ENCODE data around the gene NAA80. TPM values are rescaled to one million over a fixed set of nuclear protein-coding genes. Genes with fewer than 3 reads are reported as not detected.

The NAA80 gene
- total RNA-seq, 1 donor from 2014 or later: 6.3 TPM

DNA sequence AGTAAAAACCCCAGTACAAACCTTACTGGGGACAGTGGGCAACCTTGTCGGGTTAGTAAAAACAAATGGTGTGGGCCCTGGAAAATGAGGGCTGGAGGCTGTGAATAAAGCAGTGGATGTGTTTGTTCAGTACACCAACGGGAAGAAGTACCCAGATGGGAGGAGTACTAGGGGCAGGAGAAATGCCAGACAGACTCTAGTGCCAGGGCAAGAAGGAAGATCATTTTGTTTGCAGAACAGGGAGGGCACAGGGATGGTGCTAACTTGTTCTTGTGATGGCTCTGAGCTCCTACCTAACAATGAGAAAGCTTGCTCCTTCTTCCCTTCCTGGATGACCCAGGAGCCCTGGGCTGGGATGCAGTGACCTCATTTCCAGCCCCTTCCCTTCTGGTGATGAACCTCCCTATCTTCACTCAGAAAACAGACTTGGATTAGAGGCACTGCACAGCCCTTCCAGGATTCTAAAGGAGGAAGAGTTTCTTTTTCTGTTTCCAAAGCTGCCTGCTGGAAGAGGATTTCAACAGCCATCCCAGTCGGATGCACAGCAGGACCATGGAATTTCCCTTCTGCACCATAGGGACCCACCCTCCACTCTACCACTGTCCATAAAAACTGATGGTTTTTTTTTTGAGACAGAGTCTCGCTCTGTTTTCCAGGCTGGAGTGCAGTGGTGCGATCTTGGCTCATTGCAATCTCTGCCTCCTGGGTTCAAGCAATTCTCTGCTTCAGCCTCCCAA is 35.3 kb upstream of the NAA80 start:
- Histone ChIP-seq H3K9ac (ENCODE audit: low read length) (peak overlapping the region; percentile 65), H4K20me1 (ENCODE audit: insufficient read depth, low read length) (peaks cover 66% of the 10 kb centered on the region), H3K79me2 (ENCODE audit: insufficient read depth, low read length) (peaks cover 73% of the 10 kb centered on the region), H3K4me1 (ENCODE audit: insufficient read depth, low read length) (peaks cover 32% of the 10 kb centered on the region), H3K27me3 (ENCODE audit: insufficient read depth, low read length) (no peaks in the 10 kb centered on the region), H3K36me3 (ENCODE audit: insufficient read depth, low read length) (peaks cover 26% of the 10 kb centered on the region), H3K4me2 (ENCODE audit: low read length) (peak overlapping the region; percentile 94), H3K27ac (ENCODE audit: low read depth, low read length) (peak overlapping the region; percentile 69), H3K9me3 (ENCODE audit: insufficient read depth, low read depth, low read length) (no peaks in the 10 kb centered on the region), H2AFZ (ENCODE audit: low read depth, low read length) (no peak overlapping the region), H3K4me3 (ENCODE audit: insufficient read depth, low read depth, low read length) (no peak overlapping the region)
- FAIRE-seq (no peak), DNase-seq (ENCODE audit: low read depth) (no peak)
- Mint-ChIP-seq H3K4me1 (ENCODE audit: low read depth, unreplicated experiment) (peaks cover 23% of the 10 kb centered on the region), H3K4me3 (ENCODE audit: unreplicated experiment) (peak overlapping the region; percentile 68), H3K27me3 (ENCODE audit: low read depth, unreplicated experiment) (peaks cover under 1% of the 10 kb centered on the region), H3K9me3 (ENCODE audit: unreplicated experiment) (no peaks in the 10 kb centered on the region), H3K36me3 (ENCODE audit: low read depth, unreplicated experiment) (peaks cover 9% of the 10 kb centered on the region), H3K27ac (ENCODE audit: unreplicated experiment) (peak overlapping the region; percentile 88)
- TF ChIP-seq, protein P1, sequence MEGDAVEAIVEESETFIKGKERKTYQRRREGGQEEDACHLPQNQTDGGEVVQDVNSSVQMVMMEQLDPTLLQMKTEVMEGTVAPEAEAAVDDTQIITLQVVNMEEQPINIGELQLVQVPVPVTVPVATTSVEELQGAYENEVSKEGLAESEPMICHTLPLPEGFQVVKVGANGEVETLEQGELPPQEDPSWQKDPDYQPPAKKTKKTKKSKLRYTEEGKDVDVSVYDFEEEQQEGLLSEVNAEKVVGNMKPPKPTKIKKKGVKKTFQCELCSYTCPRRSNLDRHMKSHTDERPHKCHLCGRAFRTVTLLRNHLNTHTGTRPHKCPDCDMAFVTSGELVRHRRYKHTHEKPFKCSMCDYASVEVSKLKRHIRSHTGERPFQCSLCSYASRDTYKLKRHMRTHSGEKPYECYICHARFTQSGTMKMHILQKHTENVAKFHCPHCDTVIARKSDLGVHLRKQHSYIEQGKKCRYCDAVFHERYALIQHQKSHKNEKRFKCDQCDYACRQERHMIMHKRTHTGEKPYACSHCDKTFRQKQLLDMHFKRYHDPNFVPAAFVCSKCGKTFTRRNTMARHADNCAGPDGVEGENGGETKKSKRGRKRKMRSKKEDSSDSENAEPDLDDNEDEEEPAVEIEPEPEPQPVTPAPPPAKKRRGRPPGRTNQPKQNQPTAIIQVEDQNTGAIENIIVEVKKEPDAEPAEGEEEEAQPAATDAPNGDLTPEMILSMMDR (IDR thresholded peaks at IDR 0.05; ENCODE audit: insufficient read depth, low read depth, low read length): no peak
- no peak for TF ChIP-seq EZH2 (IDR thresholded peaks at IDR 0.05; ENCODE audit: insufficient read depth, low read length)

DNA sequence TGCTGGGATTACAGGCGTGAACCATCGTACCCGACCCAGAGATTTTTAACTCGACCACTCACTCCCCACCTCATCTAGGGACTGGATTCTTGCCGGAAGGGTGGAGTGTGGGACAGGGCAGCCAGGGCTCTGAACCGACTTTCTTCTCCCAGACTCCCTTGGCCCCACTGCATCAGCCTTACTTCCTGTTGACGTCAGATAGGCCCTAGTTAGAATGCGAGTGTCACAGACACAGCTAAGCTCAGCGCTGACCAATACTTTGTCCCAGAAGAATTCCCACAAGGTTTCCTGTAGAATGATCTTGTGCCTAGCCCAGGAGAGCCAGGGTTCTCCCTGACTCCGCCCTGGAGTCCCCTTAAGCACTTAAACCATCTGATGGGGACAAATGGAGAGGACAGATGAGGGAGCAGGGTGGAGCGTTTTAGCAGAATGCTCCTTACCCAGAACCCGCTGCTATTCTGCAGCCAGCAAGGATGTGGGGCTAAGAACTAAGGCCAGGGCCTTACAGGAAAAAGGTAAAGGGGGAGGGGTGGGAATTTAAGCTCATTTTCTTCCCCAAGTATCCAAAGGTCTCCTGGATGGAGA is 34.6 kb upstream of the NAA80 start:
- H3K4me3 Mint-ChIP-seq (ENCODE audit: unreplicated experiment): peak overlapping the region; percentile 68
- peak overlapping the region; percentile 94 for H3K4me2 ChIP-seq (ENCODE audit: low read length)
- no peak for DNase-seq (ENCODE audit: low read depth)
- no peak overlapping the region for H3K4me3 ChIP-seq (ENCODE audit: insufficient read depth, low read depth, low read length)
- peaks cover 32% of the 10 kb centered on the region for H3K4me1 ChIP-seq (ENCODE audit: insufficient read depth, low read length)
- no peaks in the 10 kb centered on the region for H3K9me3 Mint-ChIP-seq (ENCODE audit: unreplicated experiment)
- peak overlapping the region; percentile 69 for H3K27ac ChIP-seq (ENCODE audit: low read depth, low read length)
- peak overlapping the region; percentile 65 for H3K9ac ChIP-seq (ENCODE audit: low read length)
- no peak for TF ChIP-seq EZH2 (IDR thresholded peaks at IDR 0.05; ENCODE audit: insufficient read depth, low read length)
- TF ChIP-seq, protein P1 (IDR thresholded peaks at IDR 0.05; ENCODE audit: insufficient read depth, low read depth, low read length): no peak
- H3K79me2 ChIP-seq (ENCODE audit: insufficient read depth, low read length): peaks cover 73% of the 10 kb centered on the region
- no peak for FAIRE-seq
- no peak overlapping the region for H2AFZ ChIP-seq (ENCODE audit: low read depth, low read length)
- no peaks in the 10 kb centered on the region for H3K27me3 ChIP-seq (ENCODE audit: insufficient read depth, low read length)
- H3K9me3 ChIP-seq (ENCODE audit: insufficient read depth, low read depth, low read length): no peaks in the 10 kb centered on the region
- H3K4me1 Mint-ChIP-seq (ENCODE audit: low read depth, unreplicated experiment): peaks cover 22% of the 10 kb centered on the region
- peaks cover 29% of the 10 kb centered on the region for H3K36me3 ChIP-seq (ENCODE audit: insufficient read depth, low read length)
- H3K27ac Mint-ChIP-seq (ENCODE audit: unreplicated experiment): peak overlapping the region; percentile 88
- no peaks in the 10 kb centered on the region for H3K27me3 Mint-ChIP-seq (ENCODE audit: low read depth, unreplicated experiment)
- H4K20me1 ChIP-seq (ENCODE audit: insufficient read depth, low read length): peaks cover 66% of the 10 kb centered on the region
- peaks cover 9% of the 10 kb centered on the region for H3K36me3 Mint-ChIP-seq (ENCODE audit: low read depth, unreplicated experiment)

Data from astrocyte (in vitro differentiated cells and primary cell).